ENCODE measurements around the gene ASXL1.
"Not testable (repeated sequence)": the region's sequence is repeated elsewhere in the genome, so short reads cannot be mapped to it uniquely, and the experiment has no call there.

Gene ASXL1

GRCh38 chr20:32454164-32455145 is 96.3 kb downstream of the ASXL1 start:
- no peak for DNase-seq (ENCODE audit: low spot score)

GRCh38 chr20:32455171-32455900 is 97.2 kb downstream of the ASXL1 start:
- no peak for DNase-seq (ENCODE audit: low spot score)

GRCh38 chr20:32455901-32456701 is 98.0 kb downstream of the ASXL1 start:
- DNase-seq (ENCODE audit: low spot score): no peak

GRCh38 chr20:32456869-32457478 is 98.8 kb downstream of the ASXL1 start:
- peak; percentile 64 for DNase-seq (ENCODE audit: low spot score)

- peak; percentile 38 for DNase-seq (ENCODE audit: low spot score)
These were observed 99.4 kb downstream of the ASXL1 start for GRCh38 chr20:32457479-32457986.

- no peak for DNase-seq (ENCODE audit: low spot score)
These were observed 100.1 kb downstream of the ASXL1 start for GRCh38 chr20:32458061-32458836.

GRCh38 chr20:32458837-32459220 is 100.7 kb downstream of the ASXL1 start:
- DNase-seq (ENCODE audit: low spot score): no peak

- DNase-seq (ENCODE audit: low spot score): no peak
These were observed 102.1 kb downstream of the ASXL1 start for GRCh38 chr20:32460231-32460630.

- no peak for DNase-seq (ENCODE audit: low spot score)
These were observed 102.7 kb downstream of the ASXL1 start for GRCh38 chr20:32460683-32461320.

- DNase-seq (ENCODE audit: low spot score): no peak
These were observed 103.9 kb downstream of the ASXL1 start for GRCh38 chr20:32461836-32462600.

- no peak for DNase-seq (ENCODE audit: low spot score)
These were observed 104.9 kb downstream of the ASXL1 start for GRCh38 chr20:32462900-32463641.

- DNase-seq (ENCODE audit: low spot score): no peak
These were observed 105.7 kb downstream of the ASXL1 start for GRCh38 chr20:32463642-32464400.

- DNase-seq (ENCODE audit: low spot score): no peak
These were observed 106.4 kb downstream of the ASXL1 start for GRCh38 chr20:32464401-32465091.

- DNase-seq (ENCODE audit: low spot score): no peak
These were observed 107.2 kb downstream of the ASXL1 start for GRCh38 chr20:32465092-32465900.

GRCh38 chr20:32465901-32466675 is 108.0 kb downstream of the ASXL1 start:
- not testable (repeated sequence) for DNase-seq (ENCODE audit: low spot score)
